Rectal smooth muscle tissue (tissue), 1 donor: ENCODE measurements around the gene TANK.
"Not testable (repeated sequence)": the region's sequence is repeated elsewhere in the genome, so short reads cannot be mapped to it uniquely, and the experiment has no call there.

Source experiments
- H3K27ac ChIP-seq: one replicate; pipeline ENCODE4 v1.7.0; 2013; ENCODE audit warnings: low read depth, low read length, inconsistent platforms
- H3K27me3 ChIP-seq: one replicate; pipeline ENCODE4 v1.7.0; 2013; ENCODE audit warnings: low read length; ENCODE audit not compliant: control insufficient read depth, insufficient read depth
- H3K36me3 ChIP-seq: one replicate; pipeline ENCODE4 v1.7.0; 2013; ENCODE audit warnings: low read length; ENCODE audit not compliant: control insufficient read depth, insufficient read depth
- H3K4me1 ChIP-seq: one replicate; pipeline ENCODE4 v1.7.0; 2013; ENCODE audit warnings: low read length; ENCODE audit not compliant: control insufficient read depth, insufficient read depth
- H3K4me3 ChIP-seq: one replicate; pipeline ENCODE4 v1.7.0; 2013; ENCODE audit warnings: low read length
- H3K9ac ChIP-seq: one replicate; pipeline ENCODE4 v1.7.0; 2013; ENCODE audit warnings: low read length

TANK gene

DNA sequence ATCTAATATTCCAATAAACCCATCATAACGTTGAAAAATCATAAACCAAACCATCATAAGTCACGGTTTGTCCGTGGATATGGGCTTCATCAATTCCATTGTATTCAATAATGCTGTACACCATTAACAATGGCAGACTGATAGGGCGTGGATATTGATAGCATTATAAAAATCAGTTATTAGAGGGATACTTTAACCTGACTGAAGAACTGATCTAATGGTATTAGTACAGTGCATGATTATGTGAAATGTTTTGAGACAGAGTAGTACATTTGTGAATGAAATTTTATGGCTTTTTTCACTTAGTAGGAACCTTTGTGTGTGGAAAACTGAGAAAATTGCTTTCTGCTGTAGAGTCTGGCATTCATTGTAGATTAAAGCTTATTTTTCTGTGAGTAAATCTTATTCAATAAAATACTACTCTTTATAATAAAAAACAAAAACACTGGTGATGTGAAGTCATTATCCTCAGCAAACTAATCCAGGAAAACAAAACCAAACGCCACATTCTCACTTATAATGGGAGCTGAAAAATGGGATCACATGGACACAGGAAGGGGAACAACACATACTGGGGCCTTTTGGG lies 119.1 kb downstream of the TANK start:
- H3K4me3 ChIP-seq, H3K4me1 ChIP-seq, H3K27ac ChIP-seq, H3K27me3 ChIP-seq, H3K9ac ChIP-seq, H3K36me3 ChIP-seq: not testable (repeated sequence)

- H3K9ac ChIP-seq, H3K27ac ChIP-seq, H3K4me3 ChIP-seq, H3K4me1 ChIP-seq, H3K27me3 ChIP-seq, H3K36me3 ChIP-seq: not testable (repeated sequence)
Observed at GRCh38 chr2:161280906-161281323, 120.7 kb downstream of the TANK start.

- not testable (repeated sequence) for H3K4me3 ChIP-seq, H3K27ac ChIP-seq, H3K27me3 ChIP-seq, H3K9ac ChIP-seq, H3K36me3 ChIP-seq, H3K4me1 ChIP-seq
Observed at GRCh38 chr2:161281615-161282310, 121.5 kb downstream of the TANK start.

- H3K4me1 ChIP-seq, H3K27ac ChIP-seq, H3K36me3 ChIP-seq, H3K9ac ChIP-seq, H3K27me3 ChIP-seq, H3K4me3 ChIP-seq: not testable (repeated sequence)
Observed at GRCh38 chr2:161282311-161282644, 122.0 kb downstream of the TANK start.

GRCh38 chr2:161283926-161284325 lies 123.7 kb downstream of the TANK start:
- Histone ChIP-seq H3K4me3 (no peak overlapping the region), H3K36me3 (no peaks in the 10 kb centered on the region), H3K27me3 (no peaks in the 10 kb centered on the region), H3K4me1 (no peaks in the 10 kb centered on the region), H3K27ac (no peak overlapping the region), H3K9ac (no peak overlapping the region)
